ENCODE measurements around the gene NRG2.

GRCh38 chr5:140041099-140041491, 2.0 kb downstream of the NRG2 start:
- TF ChIP-seq EZH2 (IDR thresholded peaks at IDR 0.05; ENCODE audit: insufficient read depth, poor library complexity, severe bottlenecking) = no peak
- no peak for TF ChIP-seq EZH2phosphoT487 (IDR thresholded peaks at IDR 0.05; ENCODE audit: insufficient read depth, low read depth)
